Spinal cord (tissue), 10 donors: ENCODE results near the gene MGAM2. TPM values are rescaled to one million over a fixed set of nuclear protein-coding genes. Genes with fewer than 3 reads are reported as not detected.

Experiments used
- DNase-seq, 6 donors: peaks; one replicate each; pipeline versions ENCODE4 v3.0.0 to v3.0.0-alpha.2; 2013 to 2015; ENCODE audit warnings: low spot score in 6 of 6, low read depth in 4 of 6
- H3K27ac ChIP-seq: one replicate; pipeline ENCODE4 v1.5.1; 2013; ENCODE audit warnings: low read depth, low read length, control low read depth
- H3K27me3 ChIP-seq: one replicate; pipeline ENCODE4 v1.6.1; 2013; ENCODE audit warnings: low read length; ENCODE audit not compliant: control insufficient read depth, insufficient read depth
- H3K36me3 ChIP-seq: one replicate; pipeline ENCODE4 v1.6.1; 2013; ENCODE audit warnings: low read length; ENCODE audit not compliant: control insufficient read depth, insufficient read depth
- H3K4me1 ChIP-seq: one replicate; pipeline ENCODE4 v1.6.1; 2013; ENCODE audit warnings: low read length; ENCODE audit not compliant: control insufficient read depth, insufficient read depth
- H3K4me3 ChIP-seq: one replicate; pipeline ENCODE4 v1.5.1; 2013; ENCODE audit warnings: low read depth, low read length, control low read depth
- H3K9me3 ChIP-seq: one replicate; pipeline ENCODE4 v1.6.1; 2013; ENCODE audit warnings: low read length; ENCODE audit not compliant: control insufficient read depth, insufficient read depth
- WGBS: methylation state at CpG from one replicate; pipeline ENCODE4 v1.1.5; 2013; ENCODE audit warnings: missing lambda C conversion rate; ENCODE audit not compliant: insufficient coverage; 5-methylcytosine and 5-hydroxymethylcytosine counted together
- polyA plus RNA-seq, 2 donors: library from polyadenylated mRNA; unstranded; fragments of 120-200 nt; gene quantifications; one replicate each; pipeline ENCODE4 v1.2.1, GENCODE V29; 2013; ENCODE audit not compliant: insufficient read length in 2 of 2
- total RNA-seq, 2 donors: library from RNA; depleted of rRNA in 1 of 2; stranded (reverse); fragments of 120-200 nt in 1 of 2; fragments of >200 nt in 1 of 2; gene quantifications; one replicate each; pipeline versions ENCODE4 v1.2.3 to v1.2.4, GENCODE V29; 2013 to 2014
- donor health status: healthy.

The MGAM2 gene
- total and polyA plus RNA-seq, 4 donors: 0.10 to 0.33 (median 0.19) TPM

DNA sequence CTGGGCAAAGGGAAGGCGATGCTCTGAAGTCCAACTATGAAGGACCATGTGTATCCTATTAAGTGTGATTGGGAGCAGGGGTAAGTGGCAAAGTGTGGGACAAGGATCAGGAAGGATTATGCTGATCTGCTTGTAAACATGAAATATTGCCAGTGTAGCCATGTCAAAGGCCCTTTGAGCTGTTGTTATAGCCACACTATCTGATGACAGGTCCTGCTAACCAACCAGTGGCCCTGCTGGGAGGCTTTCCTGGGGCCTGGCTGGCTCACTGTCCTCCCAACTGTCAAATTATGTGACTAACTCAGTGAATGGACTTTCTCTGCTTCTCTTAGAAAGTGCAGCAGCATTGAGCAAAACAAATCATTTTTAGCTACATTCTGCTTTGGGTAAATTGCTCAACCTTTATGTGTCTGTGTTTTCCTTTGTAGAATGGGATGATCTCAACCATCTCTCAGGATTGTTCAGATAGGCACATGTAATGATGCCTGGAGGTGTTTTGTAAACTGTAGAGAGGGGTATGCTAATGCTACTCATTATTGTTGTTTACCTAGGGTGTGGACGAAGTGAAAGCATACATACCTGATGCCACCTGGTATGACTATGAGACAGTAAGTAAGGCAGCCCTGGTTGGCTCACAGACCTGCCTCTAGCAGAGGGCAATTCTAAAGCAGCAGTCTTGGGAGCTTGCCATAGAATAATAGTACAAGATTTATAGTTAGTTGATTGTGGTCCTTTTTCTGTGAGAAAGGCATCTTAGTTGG is 47.4 kb downstream of the MGAM2 start:
- H3K9me3 ChIP-seq: no peaks in the 10 kb centered on the region
- no peaks in the 10 kb centered on the region for H3K36me3 ChIP-seq
- WGBS: 87% methylated on average over 2 of the region's 2 CpGs
- DNase-seq: no peak
- H3K4me3 ChIP-seq: no peak overlapping the region
- H3K27ac ChIP-seq: no peak overlapping the region
- no peaks in the 10 kb centered on the region for H3K27me3 ChIP-seq
- no peaks in the 10 kb centered on the region for H3K4me1 ChIP-seq

DNA sequence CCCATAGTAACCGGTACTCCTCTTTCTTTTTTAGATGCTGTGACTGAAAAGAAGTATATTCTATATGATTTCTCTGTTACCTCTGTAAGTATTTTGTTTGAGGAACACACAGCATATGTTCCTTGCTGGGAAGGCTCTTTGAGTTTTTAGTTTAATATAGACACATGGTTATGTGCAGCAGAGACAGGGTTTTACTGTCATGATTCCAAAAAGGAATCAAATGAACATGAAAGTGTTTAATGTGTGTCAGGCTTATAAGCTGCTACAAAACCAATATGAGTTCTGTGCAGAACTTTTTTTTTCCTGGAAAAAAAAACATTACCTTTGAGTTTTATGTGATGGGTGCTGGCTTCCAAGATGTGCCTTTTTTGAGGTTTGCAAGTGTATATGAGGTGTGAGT is 50.4 kb downstream of the MGAM2 start:
- H3K9me3 ChIP-seq: no peaks in the 10 kb centered on the region
- WGBS: no CpG with 5 or more reads among the region's 1 CpG
- H3K27ac ChIP-seq: no peak overlapping the region
- peak in 1 of 6 donors; percentile 51 for DNase-seq
- no peak overlapping the region for H3K4me3 ChIP-seq
- no peaks in the 10 kb centered on the region for H3K27me3 ChIP-seq
- H3K4me1 ChIP-seq: no peaks in the 10 kb centered on the region
- no peaks in the 10 kb centered on the region for H3K36me3 ChIP-seq

- Histone ChIP-seq H3K36me3 (no peaks in the 10 kb centered on the region), H3K4me1 (no peaks in the 10 kb centered on the region), H3K9me3 (no peaks in the 10 kb centered on the region), H3K27ac (no peak overlapping the region), H3K4me3 (no peak overlapping the region), H3K27me3 (no peaks in the 10 kb centered on the region)
- DNase-seq: no peak
- 100% methylated on average over 1 of the region's 2 CpGs for WGBS
Measured at GRCh38 chr7:142168746-142169145, 57.2 kb downstream of the MGAM2 start.

- H3K27ac ChIP-seq: no peak overlapping the region
- H3K4me3 ChIP-seq: no peak overlapping the region
- WGBS: 64% methylated on average over 3 of the region's 4 CpGs
- H3K27me3 ChIP-seq: no peaks in the 10 kb centered on the region
- H3K4me1 ChIP-seq: no peaks in the 10 kb centered on the region
- H3K36me3 ChIP-seq: no peaks in the 10 kb centered on the region
- no peaks in the 10 kb centered on the region for H3K9me3 ChIP-seq
- no peak for DNase-seq
Measured at GRCh38 chr7:142172932-142173331, 61.4 kb downstream of the MGAM2 start.

DNA sequence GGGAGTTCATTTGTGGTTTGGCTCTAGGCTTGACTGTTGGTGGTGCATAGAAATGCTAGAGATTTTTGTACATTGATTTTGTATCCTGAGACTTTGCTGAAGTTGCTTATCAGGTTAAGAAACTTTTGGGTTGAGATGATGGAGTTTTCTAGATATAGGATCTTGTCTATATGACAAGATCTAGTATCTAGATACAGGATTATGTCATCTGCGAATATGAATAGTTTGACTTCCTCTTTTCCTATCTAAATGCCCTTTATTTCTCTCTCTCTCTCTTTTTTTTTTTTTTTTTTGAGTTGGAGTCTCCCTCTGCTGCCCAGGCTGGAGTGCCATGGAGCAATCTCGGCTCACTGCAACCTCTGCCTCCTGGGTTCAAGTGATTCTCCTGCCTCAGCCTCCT is 62.9 kb downstream of the MGAM2 start:
- H3K9me3 ChIP-seq: no peaks in the 10 kb centered on the region
- H3K27me3 ChIP-seq: no peaks in the 10 kb centered on the region
- DNase-seq: no peak
- H3K27ac ChIP-seq: no peak overlapping the region
- WGBS: no CpG with 5 or more reads among the region's 2 CpGs
- H3K4me3 ChIP-seq: no peak overlapping the region
- no peaks in the 10 kb centered on the region for H3K4me1 ChIP-seq
- H3K36me3 ChIP-seq: no peaks in the 10 kb centered on the region

- no peak for DNase-seq
- Histone ChIP-seq H3K4me3 (no peak overlapping the region), H3K4me1 (no peaks in the 10 kb centered on the region), H3K9me3 (no peaks in the 10 kb centered on the region), H3K27me3 (no peaks in the 10 kb centered on the region), H3K36me3 (no peaks in the 10 kb centered on the region), H3K27ac (no peak overlapping the region)
- WGBS: no CpG with 5 or more reads among the region's 3 CpGs
Measured at GRCh38 chr7:142175594-142175993, 64.1 kb downstream of the MGAM2 start.

GRCh38 chr7:142176901-142177300 is 65.4 kb downstream of the MGAM2 start:
- no peaks in the 10 kb centered on the region for H3K36me3 ChIP-seq
- H3K9me3 ChIP-seq: no peaks in the 10 kb centered on the region
- no peaks in the 10 kb centered on the region for H3K4me1 ChIP-seq
- no peak for DNase-seq
- H3K27ac ChIP-seq: no peak overlapping the region
- 80% methylated on average over 1 of the region's 1 CpG for WGBS
- no peaks in the 10 kb centered on the region for H3K27me3 ChIP-seq
- H3K4me3 ChIP-seq: no peak overlapping the region

GRCh38 chr7:142177869-142178268 is 66.4 kb downstream of the MGAM2 start:
- DNase-seq: no peak
- H3K4me3 ChIP-seq: no peak overlapping the region
- H3K36me3 ChIP-seq: no peaks in the 10 kb centered on the region
- H3K27me3 ChIP-seq: no peaks in the 10 kb centered on the region
- no peaks in the 10 kb centered on the region for H3K9me3 ChIP-seq
- no peaks in the 10 kb centered on the region for H3K4me1 ChIP-seq
- H3K27ac ChIP-seq: no peak overlapping the region

- Histone ChIP-seq H3K27me3 (no peaks in the 10 kb centered on the region), H3K27ac (no peak overlapping the region), H3K4me3 (no peak overlapping the region), H3K9me3 (no peaks in the 10 kb centered on the region), H3K4me1 (no peaks in the 10 kb centered on the region), H3K36me3 (no peaks in the 10 kb centered on the region)
- no CpG with 5 or more reads among the region's 1 CpG for WGBS
- DNase-seq: no peak
Measured at GRCh38 chr7:142180426-142180825, 68.9 kb downstream of the MGAM2 start.

DNA sequence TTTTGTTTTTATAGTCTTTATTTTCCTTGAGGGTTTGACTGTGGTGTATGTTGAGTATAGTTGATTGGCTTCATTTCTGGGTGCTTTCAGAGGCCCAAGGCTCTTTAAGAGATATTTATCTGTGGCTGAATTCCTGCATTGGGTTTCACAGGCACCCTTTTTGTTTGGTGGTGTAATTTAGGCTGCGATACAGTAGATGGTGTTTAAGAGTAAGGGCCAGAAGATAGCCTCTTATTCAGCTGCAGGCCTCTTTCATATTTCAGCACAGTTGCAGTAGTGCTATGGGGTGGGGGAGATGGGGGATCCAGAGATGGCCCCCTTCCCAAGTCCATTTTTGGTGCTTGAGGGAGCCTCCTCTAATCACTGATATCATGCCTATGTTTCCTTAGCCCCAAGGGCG is 69.7 kb downstream of the MGAM2 start:
- Histone ChIP-seq H3K9me3 (no peaks in the 10 kb centered on the region), H3K4me3 (no peak overlapping the region), H3K27ac (no peak overlapping the region), H3K27me3 (no peaks in the 10 kb centered on the region), H3K36me3 (no peaks in the 10 kb centered on the region), H3K4me1 (no peaks in the 10 kb centered on the region)
- DNase-seq: no peak
- 93% methylated on average over 2 of the region's 2 CpGs for WGBS
